ENCODE data around the gene ADSS1. TPM values are rescaled to one million over a fixed set of nuclear protein-coding genes. Genes with fewer than 3 reads are reported as not detected.

Gene ADSS1
- total and polyA plus RNA-seq, 4 donors = 5.3 to 20.8 (median 14.1) TPM

GRCh38 chr14:104771918-104772706 is 48.1 kb downstream of the ADSS1 start:
- peaks cover 92% of the 10 kb centered on the region for H3K36me3 ChIP-seq (ENCODE audit: control insufficient read depth, insufficient read depth, low read length)
- no peaks in the 10 kb centered on the region for H3K9me3 ChIP-seq (ENCODE audit: control insufficient read depth, insufficient read depth, low read length)
- no peaks in the 10 kb centered on the region for H3K27me3 ChIP-seq (ENCODE audit: control insufficient read depth, insufficient read depth, low read length)
- H3K4me3 ChIP-seq (ENCODE audit: low read depth, low read length) = no peak overlapping the region
- H3K27ac ChIP-seq (ENCODE audit: low read depth, low read length) = no peak overlapping the region
- DNase-seq (ENCODE audit: low read depth in 4 of 6, low spot score in 6 of 6) = no peak
- WGBS (ENCODE audit: insufficient coverage) = 95% methylated on average over 33 of the region's 34 CpGs
- peaks cover 18% of the 10 kb centered on the region for H3K4me1 ChIP-seq (ENCODE audit: control insufficient read depth, insufficient read depth, low read length)

- no peaks in the 10 kb centered on the region for H3K27me3 ChIP-seq (ENCODE audit: control insufficient read depth, insufficient read depth, low read length)
- H3K4me3 ChIP-seq (ENCODE audit: low read depth, low read length) = no peak overlapping the region
- peaks cover 96% of the 10 kb centered on the region for H3K36me3 ChIP-seq (ENCODE audit: control insufficient read depth, insufficient read depth, low read length)
- no peak for DNase-seq (ENCODE audit: low read depth in 4 of 6, low spot score in 6 of 6)
- no peak overlapping the region for H3K27ac ChIP-seq (ENCODE audit: low read depth, low read length)
- 96% methylated on average over 38 of the region's 38 CpGs for WGBS (ENCODE audit: insufficient coverage)
- H3K9me3 ChIP-seq (ENCODE audit: control insufficient read depth, insufficient read depth, low read length) = no peaks in the 10 kb centered on the region
- peaks cover 26% of the 10 kb centered on the region for H3K4me1 ChIP-seq (ENCODE audit: control insufficient read depth, insufficient read depth, low read length)
Measured at GRCh38 chr14:104772707-104773504, 48.9 kb downstream of the ADSS1 start.

- 84% methylated on average over 40 of the region's 46 CpGs for WGBS (ENCODE audit: insufficient coverage)
- H3K27ac ChIP-seq (ENCODE audit: low read depth, low read length) = no peak overlapping the region
- H3K27me3 ChIP-seq (ENCODE audit: control insufficient read depth, insufficient read depth, low read length) = no peaks in the 10 kb centered on the region
- no peak for DNase-seq (ENCODE audit: low read depth in 4 of 6, low spot score in 6 of 6)
- peaks cover 100% of the 10 kb centered on the region for H3K36me3 ChIP-seq (ENCODE audit: control insufficient read depth, insufficient read depth, low read length)
- peaks cover 25% of the 10 kb centered on the region for H3K4me1 ChIP-seq (ENCODE audit: control insufficient read depth, insufficient read depth, low read length)
- H3K4me3 ChIP-seq (ENCODE audit: low read depth, low read length) = no peak overlapping the region
- H3K9me3 ChIP-seq (ENCODE audit: control insufficient read depth, insufficient read depth, low read length) = no peaks in the 10 kb centered on the region
Measured at GRCh38 chr14:104773505-104774452, 49.8 kb downstream of the ADSS1 start.

GRCh38 chr14:104774453-104775072 is 50.5 kb downstream of the ADSS1 start:
- Histone ChIP-seq H3K27ac (ENCODE audit: low read depth, low read length) (no peak overlapping the region), H3K36me3 (ENCODE audit: control insufficient read depth, insufficient read depth, low read length) (peaks cover 100% of the 10 kb centered on the region), H3K4me3 (ENCODE audit: low read depth, low read length) (no peak overlapping the region), H3K27me3 (ENCODE audit: control insufficient read depth, insufficient read depth, low read length) (no peaks in the 10 kb centered on the region), H3K4me1 (ENCODE audit: control insufficient read depth, insufficient read depth, low read length) (peaks cover 20% of the 10 kb centered on the region), H3K9me3 (ENCODE audit: control insufficient read depth, insufficient read depth, low read length) (no peaks in the 10 kb centered on the region)
- WGBS (ENCODE audit: insufficient coverage) = 92% methylated on average over 19 of the region's 20 CpGs
- no peak for DNase-seq (ENCODE audit: low read depth in 4 of 6, low spot score in 6 of 6)

- WGBS (ENCODE audit: insufficient coverage) = 92% methylated on average over 13 of the region's 13 CpGs
- DNase-seq (ENCODE audit: low read depth in 4 of 6, low spot score in 6 of 6) = no peak
- H3K36me3 ChIP-seq (ENCODE audit: control insufficient read depth, insufficient read depth, low read length) = peaks cover 100% of the 10 kb centered on the region
- H3K9me3 ChIP-seq (ENCODE audit: control insufficient read depth, insufficient read depth, low read length) = no peaks in the 10 kb centered on the region
- peaks cover 20% of the 10 kb centered on the region for H3K4me1 ChIP-seq (ENCODE audit: control insufficient read depth, insufficient read depth, low read length)
- H3K4me3 ChIP-seq (ENCODE audit: low read depth, low read length) = no peak overlapping the region
- H3K27me3 ChIP-seq (ENCODE audit: control insufficient read depth, insufficient read depth, low read length) = no peaks in the 10 kb centered on the region
- H3K27ac ChIP-seq (ENCODE audit: low read depth, low read length) = no peak overlapping the region
Measured at GRCh38 chr14:104775073-104775489, 51.1 kb downstream of the ADSS1 start.

GRCh38 chr14:104776481-104776880 is 52.5 kb downstream of the ADSS1 start:
- no peak overlapping the region for H3K27ac ChIP-seq (ENCODE audit: low read depth, low read length)
- H3K4me3 ChIP-seq (ENCODE audit: low read depth, low read length) = no peak overlapping the region
- H3K9me3 ChIP-seq (ENCODE audit: control insufficient read depth, insufficient read depth, low read length) = no peaks in the 10 kb centered on the region
- WGBS (ENCODE audit: insufficient coverage) = 97% methylated on average over 15 of the region's 15 CpGs
- H3K4me1 ChIP-seq (ENCODE audit: control insufficient read depth, insufficient read depth, low read length) = peaks cover 23% of the 10 kb centered on the region
- no peak for DNase-seq (ENCODE audit: low read depth in 4 of 6, low spot score in 6 of 6)
- peaks cover 100% of the 10 kb centered on the region for H3K36me3 ChIP-seq (ENCODE audit: control insufficient read depth, insufficient read depth, low read length)
- no peaks in the 10 kb centered on the region for H3K27me3 ChIP-seq (ENCODE audit: control insufficient read depth, insufficient read depth, low read length)

GRCh38 chr14:104776961-104777807 is 53.2 kb downstream of the ADSS1 start:
- no peak overlapping the region for H3K27ac ChIP-seq (ENCODE audit: low read depth, low read length)
- DNase-seq (ENCODE audit: low read depth in 4 of 6, low spot score in 6 of 6) = peak in 2 of 6 donors; percentile 39 to 54

GRCh38 chr14:104777808-104778249 is 53.8 kb downstream of the ADSS1 start:
- H3K36me3 ChIP-seq (ENCODE audit: control insufficient read depth, insufficient read depth, low read length) = peaks cover 100% of the 10 kb centered on the region
- DNase-seq (ENCODE audit: low read depth in 4 of 6, low spot score in 6 of 6) = no peak
- H3K27ac ChIP-seq (ENCODE audit: low read depth, low read length) = no peak overlapping the region
- H3K4me1 ChIP-seq (ENCODE audit: control insufficient read depth, insufficient read depth, low read length) = peaks cover 36% of the 10 kb centered on the region
- H3K27me3 ChIP-seq (ENCODE audit: control insufficient read depth, insufficient read depth, low read length) = no peaks in the 10 kb centered on the region
- no peak overlapping the region for H3K4me3 ChIP-seq (ENCODE audit: low read depth, low read length)
- WGBS (ENCODE audit: insufficient coverage) = 41% methylated on average over 15 of the region's 15 CpGs
- no peaks in the 10 kb centered on the region for H3K9me3 ChIP-seq (ENCODE audit: control insufficient read depth, insufficient read depth, low read length)

More at GRCh38 chr14:104776961-104777807, 53.2 kb downstream of the ADSS1 start:
- H3K9me3 ChIP-seq (ENCODE audit: control insufficient read depth, insufficient read depth, low read length) = no peaks in the 10 kb centered on the region
- no peak overlapping the region for H3K4me3 ChIP-seq (ENCODE audit: low read depth, low read length)
- 55% methylated on average over 11 of the region's 16 CpGs for WGBS (ENCODE audit: insufficient coverage)
- peaks cover 100% of the 10 kb centered on the region for H3K36me3 ChIP-seq (ENCODE audit: control insufficient read depth, insufficient read depth, low read length)
- H3K4me1 ChIP-seq (ENCODE audit: control insufficient read depth, insufficient read depth, low read length) = peaks cover 29% of the 10 kb centered on the region
- H3K27me3 ChIP-seq (ENCODE audit: control insufficient read depth, insufficient read depth, low read length) = no peaks in the 10 kb centered on the region

All from spinal cord (tissue), 10 donors.